Measurements from ENCODE around the gene PNRC2. TPM values are rescaled to one million over a fixed set of nuclear protein-coding genes. Genes with fewer than 3 reads are reported as not detected.
"Not testable (repeated sequence)": the region's sequence is repeated elsewhere in the genome, so short reads cannot be mapped to it uniquely, and the experiment has no call there.

Gene PNRC2
- total and polyA plus RNA-seq, 5 donors = 74.6 to 104 (median 83.3) TPM

GRCh38 chr1:24010650-24011049 lies 51.0 kb downstream of the PNRC2 start:
- Histone ChIP-seq H3K4me1 (ENCODE audit: control insufficient read depth, insufficient read depth, low read length) (peaks cover 8% of the 10 kb centered on the region), H3K27ac (ENCODE audit: low read length) (no peak overlapping the region), H3K9me3 (ENCODE audit: control insufficient read depth, low read length) (no peaks in the 10 kb centered on the region), H3K4me3 (ENCODE audit: low read length) (no peak overlapping the region), H3K27me3 (ENCODE audit: control insufficient read depth, insufficient read depth) (no peaks in the 10 kb centered on the region)
- DNase-seq (no peak), ATAC-seq (no peak)
- intact Hi-C loops (cut with DNase I) = no loop called here
- 54% methylated on average over 4 of the region's 5 CpGs for WGBS

GRCh38 chr1:24012878-24013277 lies 53.2 kb downstream of the PNRC2 start:
- not testable (repeated sequence) for H3K4me1 ChIP-seq (ENCODE audit: control insufficient read depth, insufficient read depth, low read length); H3K27ac ChIP-seq (ENCODE audit: low read length)

More at GRCh38 chr1:24012878-24013277, 53.2 kb downstream of the PNRC2 start:
- ATAC-seq; DNase-seq; H3K9me3 ChIP-seq (ENCODE audit: control insufficient read depth, low read length); H3K4me3 ChIP-seq (ENCODE audit: low read length); intact Hi-C loops (cut with DNase I); H3K27me3 ChIP-seq (ENCODE audit: control insufficient read depth, insufficient read depth): not testable (repeated sequence)
- 97% methylated on average over 8 of the region's 8 CpGs for WGBS

Small RNAs within 50 kb of the gene (microRNA-seq; reads per million reads assigned to microRNA genes)
- gene MIR378F = 0 reads per million in 2 donors

Other genes starting within 250 kb of the PNRC2 start
- gene ELOA, start 216.4 kb upstream of the PNRC2 start, total RNA-seq = 10 to 100 TPM; 23.9 to 31.1 (median 25.9) TPM
- 11.6 TPM for gene ELOA, start 216.4 kb upstream of the PNRC2 start, polyA plus RNA-seq
- gene PITHD1, start 181.4 kb upstream of the PNRC2 start, total RNA-seq = 10 to 100 TPM; 35.5 to 40.3 (median 38.8) TPM
- gene PITHD1, start 181.4 kb upstream of the PNRC2 start, polyA plus RNA-seq = 33.1 TPM
- 10 to 100 TPM; 28.5 to 33.3 (median 32.5) TPM for gene LYPLA2, start 168.7 kb upstream of the PNRC2 start, total RNA-seq
- 32.0 TPM for gene LYPLA2, start 168.7 kb upstream of the PNRC2 start, polyA plus RNA-seq
- gene GALE, start 159.1 kb upstream of the PNRC2 start, total RNA-seq = 10 to 100 TPM in 1 of 4 donors, 1 to 10 TPM in 3; 6.1 to 11.0 (median 6.7) TPM
- gene GALE, start 159.1 kb upstream of the PNRC2 start, polyA plus RNA-seq = 11.2 TPM
- 10 to 100 TPM; 20.1 to 26.2 (median 21.7) TPM for gene HMGCL, start 134.4 kb upstream of the PNRC2 start, total RNA-seq
- 31.9 TPM for gene HMGCL, start 134.4 kb upstream of the PNRC2 start, polyA plus RNA-seq
- gene FUCA1, start 91.5 kb upstream of the PNRC2 start, total RNA-seq = 10 to 100 TPM; 16.8 to 22.1 (median 19.4) TPM
- gene FUCA1, start 91.5 kb upstream of the PNRC2 start, polyA plus RNA-seq = 15.5 TPM
- not detected for gene CNR2, start 46.5 kb upstream of the PNRC2 start, total RNA-seq
- gene CNR2, start 46.5 kb upstream of the PNRC2 start, polyA plus RNA-seq = not detected
- 10 to 100 TPM; 49.8 to 59.0 (median 53.0) TPM for gene SRSF10, start 20.5 kb downstream of the PNRC2 start, total RNA-seq
- 39.8 TPM for gene SRSF10, start 20.5 kb downstream of the PNRC2 start, polyA plus RNA-seq
- 100 to 1,000 TPM; 202 to 292 (median 241) TPM for gene MYOM3, start 152.3 kb downstream of the PNRC2 start, total RNA-seq
- 258 TPM for gene MYOM3, start 152.3 kb downstream of the PNRC2 start, polyA plus RNA-seq
- gene IL22RA1, start 183.3 kb downstream of the PNRC2 start, total RNA-seq = under 1 TPM; 0.28 to 0.51 (median 0.30) TPM
- 0.29 TPM for gene IL22RA1, start 183.3 kb downstream of the PNRC2 start, polyA plus RNA-seq
- gene IFNLR1, start 227.5 kb downstream of the PNRC2 start, total RNA-seq = 1 to 10 TPM; 3.3 to 6.2 (median 5.9) TPM
- 3.4 TPM for gene IFNLR1, start 227.5 kb downstream of the PNRC2 start, polyA plus RNA-seq

All from right cardiac atrium (tissue), 5 donors.